SHP77 treated with DMSO at 0.1 percent for 48 hours (cell line): ENCODE data around the gene OR6B1.

ENCODE experiments used
- DNase-seq: peaks from one replicate; lab custom pipeline; 2025; lab: John Stamatoyannopoulos, UW

Gene OR6B1

DNA sequence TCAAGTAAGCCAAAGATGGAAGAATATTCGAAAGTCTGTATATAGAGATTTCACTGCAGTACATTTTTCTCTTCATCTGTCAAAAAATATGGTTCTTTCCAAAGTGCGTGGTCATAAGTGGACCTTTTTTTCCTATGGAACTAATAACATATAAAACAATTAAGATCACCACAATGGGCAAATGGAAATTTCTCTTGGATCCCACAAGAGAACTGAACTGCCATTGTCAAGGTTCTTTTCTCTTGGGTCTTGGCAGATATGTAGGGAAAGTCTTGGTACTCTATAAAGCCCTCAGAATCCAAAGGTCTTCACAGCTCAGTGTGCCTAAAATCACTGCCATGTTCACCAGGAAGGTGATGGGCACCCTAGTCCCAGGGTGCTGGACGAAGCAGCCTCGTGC is at the start of gene OR6B1:
OR6B1 (plus strand) TSS at position 301 of the 400 bp plus-strand sequence. CDS start 3,677 bp downstream, outside the sequence.
- DNase-seq = no peak

DNA sequence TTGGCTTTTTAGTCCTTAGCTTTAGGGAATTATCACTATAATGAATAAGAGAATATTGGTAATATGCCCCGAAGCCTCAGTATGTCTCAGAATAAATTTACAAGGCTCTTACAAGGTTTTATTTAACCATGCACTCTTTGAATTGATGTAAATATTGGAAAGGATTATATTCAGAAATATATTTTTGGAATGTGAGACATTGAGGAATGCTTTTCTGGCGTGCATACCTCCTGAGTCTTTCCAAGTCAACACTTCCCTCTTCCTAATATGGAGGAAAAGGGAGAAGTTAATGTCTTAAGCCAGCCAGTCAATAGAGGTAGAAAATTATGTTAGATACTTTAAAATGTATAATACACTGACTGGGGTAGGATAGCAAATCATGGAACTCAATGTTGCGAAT is 46.7 kb upstream of the OR6B1 start:
- DNase-seq = no peak

- DNase-seq = no peak
Observed at GRCh38 chr7:143954135-143954534, 46.0 kb upstream of the OR6B1 start.

- no peak for DNase-seq
Observed at GRCh38 chr7:143954544-143954943, 45.6 kb upstream of the OR6B1 start, which contains the start of gene OR2F1. OR2F1 (plus strand) TSS chr7:143954844; CDS start chr7:143959971, 5,127 bp downstream.

DNA sequence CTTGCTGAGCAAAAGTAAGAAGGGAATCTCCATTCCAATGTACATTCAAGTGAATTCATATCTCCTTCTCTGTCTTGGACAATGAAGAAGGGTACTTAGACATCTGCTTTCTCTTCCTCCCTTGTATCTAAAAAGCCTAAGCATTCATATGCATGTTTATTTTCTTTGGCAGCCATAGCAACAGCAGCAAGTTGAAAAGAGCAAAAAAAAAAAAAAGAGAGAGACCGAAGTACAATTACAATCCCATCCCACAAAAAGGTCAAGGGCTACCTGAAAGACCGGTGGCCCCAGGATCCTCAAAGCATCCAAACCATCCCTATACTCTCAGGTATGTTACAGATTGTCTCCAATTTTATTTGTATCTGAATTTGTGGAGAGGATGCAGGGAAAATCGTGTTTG is 41.3 kb upstream of the OR6B1 start:
- DNase-seq = no peak

DNA sequence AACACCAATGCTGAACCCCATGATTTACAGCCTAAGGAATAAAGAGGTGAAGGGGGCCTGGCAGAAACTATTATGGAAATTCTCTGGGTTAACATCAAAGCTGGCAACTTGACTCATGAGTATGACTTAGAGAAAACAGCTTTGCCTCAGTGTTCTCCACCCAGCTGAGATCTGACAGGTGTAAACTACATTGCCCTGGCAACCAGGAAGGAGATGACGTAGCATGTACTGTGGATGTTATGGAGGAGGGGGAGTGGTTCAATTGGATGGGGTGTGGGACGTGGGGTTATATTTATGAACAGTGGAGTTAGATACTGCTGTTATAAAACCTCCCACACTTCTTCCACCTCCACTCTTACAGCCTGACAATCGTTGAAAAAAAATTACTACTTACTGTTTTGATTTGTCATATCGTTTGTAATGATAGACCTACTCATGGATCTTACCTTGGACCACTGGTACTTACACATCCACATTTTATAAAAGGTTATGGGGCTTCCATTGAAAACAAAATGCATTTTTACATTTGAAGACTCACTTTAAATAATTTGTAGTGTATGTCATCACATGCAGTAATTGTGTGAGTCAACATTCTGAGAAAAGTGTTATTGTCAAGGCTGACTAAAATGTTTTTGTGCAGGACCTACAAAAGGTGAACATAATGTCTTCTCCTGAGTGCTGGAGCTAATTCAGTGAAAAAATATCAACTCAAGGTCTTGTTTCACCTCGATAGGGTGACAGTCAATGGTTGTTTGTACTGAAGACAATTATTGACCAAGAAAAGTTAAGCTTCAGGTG is 39.1 kb upstream of the OR6B1 start:
- no peak for DNase-seq

GRCh38 chr7:143965280-143965679 is 34.8 kb upstream of the OR6B1 start:
- no peak for DNase-seq

GRCh38 chr7:143967398-143967797 is 32.7 kb upstream of the OR6B1 start:
- no peak for DNase-seq

- no peak for DNase-seq
Observed at GRCh38 chr7:143973870-143974416, 26.2 kb upstream of the OR6B1 start.

DNA sequence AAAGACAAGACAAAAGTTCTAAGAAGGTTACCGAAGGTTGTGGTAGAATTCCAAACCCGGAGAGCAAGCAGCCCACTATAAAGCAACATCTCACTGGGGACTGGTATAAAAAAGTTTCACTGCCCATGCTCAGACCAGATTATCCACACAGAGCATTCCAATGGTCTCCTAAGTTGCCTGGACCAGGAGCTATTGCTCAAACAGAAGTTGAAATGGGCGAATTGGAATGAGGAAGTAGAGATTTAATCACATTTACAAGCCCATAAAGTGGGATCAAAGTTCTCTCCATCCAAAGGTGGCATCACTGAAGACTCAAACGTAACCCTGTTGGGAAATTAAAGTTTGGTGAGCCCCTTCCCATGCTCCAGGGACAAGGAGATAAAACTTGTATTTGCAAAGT is 25.7 kb upstream of the OR6B1 start:
- DNase-seq = no peak

GRCh38 chr7:143975617-143976016 is 24.5 kb upstream of the OR6B1 start:
- no peak for DNase-seq

- no peak for DNase-seq
Observed at GRCh38 chr7:143978585-143978984, 21.5 kb upstream of the OR6B1 start.

GRCh38 chr7:143979359-143979758 is 20.8 kb upstream of the OR6B1 start:
- no peak for DNase-seq

DNA sequence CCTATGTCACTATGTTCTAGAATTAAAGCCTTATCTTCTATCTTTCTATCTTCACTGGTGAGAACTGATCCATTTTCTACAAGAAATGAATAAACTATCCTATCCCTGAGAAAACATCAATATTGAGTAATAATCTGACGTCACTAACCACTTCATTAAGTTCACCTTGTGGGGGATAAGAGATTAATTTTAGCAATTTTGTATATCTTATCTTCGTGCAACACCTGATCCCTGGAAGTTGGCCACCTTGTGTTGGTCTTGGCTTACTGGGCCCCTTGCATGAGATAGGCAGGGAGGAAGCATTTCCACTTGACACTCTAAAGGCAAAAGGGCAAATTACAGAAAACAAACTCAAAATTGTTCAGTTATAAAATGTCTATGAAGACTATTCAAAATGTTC is 20.1 kb upstream of the OR6B1 start:
- DNase-seq = no peak

DNA sequence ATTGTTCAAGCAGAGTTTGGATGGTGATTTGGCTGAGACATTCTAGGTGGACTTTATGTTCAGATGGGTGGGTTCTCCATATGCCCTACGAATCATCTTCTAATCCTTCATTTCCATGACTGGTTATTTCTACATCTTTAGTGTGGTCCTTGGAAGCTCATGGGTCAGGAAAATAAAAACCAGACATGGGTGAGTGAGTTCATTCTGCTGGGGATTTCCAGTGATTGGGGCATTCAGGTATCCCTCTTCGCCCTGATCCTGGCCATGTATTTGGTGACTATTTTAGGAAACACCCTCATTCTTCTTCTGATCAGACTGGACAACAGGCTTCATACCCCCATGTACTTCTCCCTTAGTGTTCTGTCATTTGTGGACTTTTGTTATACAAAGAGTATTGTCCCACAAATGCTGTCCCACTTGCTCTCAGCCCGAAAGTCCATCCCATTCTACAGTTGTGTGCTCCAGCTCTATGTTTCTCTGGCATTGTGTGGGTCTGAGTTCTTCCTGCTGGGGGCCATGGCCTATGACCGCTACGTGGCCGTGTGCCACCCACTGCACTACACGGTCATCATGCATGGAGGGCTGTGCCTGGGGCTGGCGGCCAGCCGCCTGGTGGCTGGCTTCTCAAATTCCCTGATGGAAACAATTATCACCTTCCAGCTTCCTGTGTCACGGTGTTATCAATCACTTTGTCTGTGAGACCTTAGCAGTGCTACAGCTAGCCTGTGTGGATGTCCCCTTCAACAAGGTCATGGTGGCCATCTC is 19.2 kb upstream of the OR6B1 start:
- no peak for DNase-seq

GRCh38 chr7:143983960-143984359 is 16.2 kb upstream of the OR6B1 start:
- DNase-seq = no peak

GRCh38 chr7:143987513-143987912 is 12.6 kb upstream of the OR6B1 start:
- no peak for DNase-seq

DNA sequence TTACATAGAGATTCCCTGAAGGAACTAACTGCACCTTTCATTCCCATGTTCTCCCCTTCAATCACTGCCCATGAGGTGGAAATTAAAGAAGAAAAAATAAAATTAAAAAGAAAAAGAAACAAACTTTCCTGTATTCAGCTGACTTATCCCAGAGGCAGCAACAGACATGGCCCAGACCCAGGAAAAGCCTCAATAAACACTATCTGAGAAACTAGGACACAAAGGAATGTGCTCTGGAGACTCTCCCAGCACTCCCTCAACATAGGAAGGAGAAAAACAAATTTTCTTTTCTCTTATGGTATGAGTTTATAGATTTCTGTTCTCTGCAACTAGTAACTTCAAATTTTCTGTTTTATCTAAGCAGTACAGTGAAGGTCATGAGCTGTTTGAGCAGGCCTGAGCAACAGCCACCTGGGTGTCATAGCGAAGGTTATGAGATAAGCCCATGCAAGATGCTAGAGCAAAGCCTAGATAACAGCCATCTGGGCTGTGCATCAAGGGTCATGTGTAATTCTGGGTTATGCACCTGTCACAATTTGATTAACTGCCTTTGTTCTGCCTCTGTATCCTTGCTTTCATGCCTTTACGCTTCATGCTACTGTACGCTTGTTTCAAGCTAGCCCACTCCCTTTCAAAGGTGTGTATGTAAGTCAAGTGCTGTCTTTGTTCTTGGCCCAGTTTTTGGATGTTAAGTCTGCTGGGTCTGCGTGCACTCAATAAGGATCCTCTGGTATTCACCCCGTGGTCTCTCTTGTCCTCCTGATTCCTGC is 11.0 kb upstream of the OR6B1 start:
- DNase-seq = no peak

GRCh38 chr7:143992670-143993069 is 7.5 kb upstream of the OR6B1 start:
- no peak for DNase-seq

DNA sequence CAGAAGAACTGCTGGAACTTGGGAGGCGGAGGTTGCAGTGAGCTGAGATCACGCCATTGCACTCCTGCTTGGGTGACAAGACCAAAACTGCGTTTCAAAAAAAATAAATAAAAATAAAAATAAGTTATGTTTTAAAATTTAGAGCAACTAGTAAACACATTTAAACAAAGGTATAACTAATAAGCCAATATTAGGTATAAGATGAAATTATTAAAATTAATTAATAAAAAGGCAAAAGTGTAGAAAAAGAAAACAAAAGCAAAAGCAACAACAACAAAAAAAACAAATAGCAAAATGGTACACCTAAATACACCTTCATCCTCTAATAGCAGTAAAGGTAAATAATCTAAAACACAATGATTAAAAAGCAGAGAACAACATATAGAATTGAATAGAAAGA is 6.2 kb upstream of the OR6B1 start:
- no peak for DNase-seq

GRCh38 chr7:144001543-144001942 is 1.4 kb downstream of the OR6B1 start:
- no peak for DNase-seq

- DNase-seq = no peak
Observed at GRCh38 chr7:144004703-144005102, 4.6 kb downstream of the OR6B1 start.
